Stromal cell of bone marrow (primary cell): ENCODE data around the gene SYCP1.
"Not testable (repeated sequence)": the region's sequence is repeated elsewhere in the genome, so short reads cannot be mapped to it uniquely, and the experiment has no call there.

ENCODE experiments used
- DNase-seq: peaks from one replicate; pipeline ENCODE4 v3.0.0-alpha.2; 2012; ENCODE audit warnings: low read depth

Gene SYCP1, protein sequence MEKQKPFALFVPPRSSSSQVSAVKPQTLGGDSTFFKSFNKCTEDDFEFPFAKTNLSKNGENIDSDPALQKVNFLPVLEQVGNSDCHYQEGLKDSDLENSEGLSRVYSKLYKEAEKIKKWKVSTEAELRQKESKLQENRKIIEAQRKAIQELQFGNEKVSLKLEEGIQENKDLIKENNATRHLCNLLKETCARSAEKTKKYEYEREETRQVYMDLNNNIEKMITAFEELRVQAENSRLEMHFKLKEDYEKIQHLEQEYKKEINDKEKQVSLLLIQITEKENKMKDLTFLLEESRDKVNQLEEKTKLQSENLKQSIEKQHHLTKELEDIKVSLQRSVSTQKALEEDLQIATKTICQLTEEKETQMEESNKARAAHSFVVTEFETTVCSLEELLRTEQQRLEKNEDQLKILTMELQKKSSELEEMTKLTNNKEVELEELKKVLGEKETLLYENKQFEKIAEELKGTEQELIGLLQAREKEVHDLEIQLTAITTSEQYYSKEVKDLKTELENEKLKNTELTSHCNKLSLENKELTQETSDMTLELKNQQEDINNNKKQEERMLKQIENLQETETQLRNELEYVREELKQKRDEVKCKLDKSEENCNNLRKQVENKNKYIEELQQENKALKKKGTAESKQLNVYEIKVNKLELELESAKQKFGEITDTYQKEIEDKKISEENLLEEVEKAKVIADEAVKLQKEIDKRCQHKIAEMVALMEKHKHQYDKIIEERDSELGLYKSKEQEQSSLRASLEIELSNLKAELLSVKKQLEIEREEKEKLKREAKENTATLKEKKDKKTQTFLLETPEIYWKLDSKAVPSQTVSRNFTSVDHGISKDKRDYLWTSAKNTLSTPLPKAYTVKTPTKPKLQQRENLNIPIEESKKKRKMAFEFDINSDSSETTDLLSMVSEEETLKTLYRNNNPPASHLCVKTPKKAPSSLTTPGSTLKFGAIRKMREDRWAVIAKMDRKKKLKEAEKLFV

DNA sequence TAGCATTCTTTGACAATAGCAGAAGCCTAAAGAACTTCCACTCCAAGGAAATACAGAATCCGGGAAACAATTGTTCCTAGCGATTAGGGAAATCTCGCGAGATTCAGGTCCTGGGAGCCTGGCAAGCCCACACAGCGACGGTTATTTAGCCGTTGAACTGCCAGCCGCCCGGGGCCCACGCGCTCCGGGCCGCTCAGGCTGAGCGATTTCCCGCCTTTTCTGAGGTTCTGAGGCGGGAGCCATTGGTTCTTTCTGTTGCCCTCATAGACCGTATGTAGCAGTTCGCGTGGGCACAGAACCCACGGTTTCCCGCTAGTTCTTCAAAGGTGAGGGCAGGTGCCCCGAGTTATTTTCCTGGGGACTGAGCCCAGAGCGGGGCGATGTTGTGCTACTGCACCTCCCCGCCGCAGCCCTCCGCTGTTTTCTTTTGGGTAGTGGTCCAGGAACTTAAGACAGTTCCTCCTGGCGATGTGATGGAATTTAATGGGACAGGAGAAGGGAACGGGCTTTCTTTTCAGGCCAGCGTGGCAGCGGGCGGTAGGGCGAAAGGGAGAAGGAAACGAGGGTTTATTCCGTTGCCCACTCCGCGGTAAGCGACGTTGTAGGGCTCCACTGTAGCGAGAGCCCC, at the start of gene SYCP1:
TSS of gene SYCP1 (plus strand) at position 171 of the 628 bp plus-strand sequence. CDS start 602 bp downstream, outside the sequence.
- no peak for DNase-seq

DNA sequence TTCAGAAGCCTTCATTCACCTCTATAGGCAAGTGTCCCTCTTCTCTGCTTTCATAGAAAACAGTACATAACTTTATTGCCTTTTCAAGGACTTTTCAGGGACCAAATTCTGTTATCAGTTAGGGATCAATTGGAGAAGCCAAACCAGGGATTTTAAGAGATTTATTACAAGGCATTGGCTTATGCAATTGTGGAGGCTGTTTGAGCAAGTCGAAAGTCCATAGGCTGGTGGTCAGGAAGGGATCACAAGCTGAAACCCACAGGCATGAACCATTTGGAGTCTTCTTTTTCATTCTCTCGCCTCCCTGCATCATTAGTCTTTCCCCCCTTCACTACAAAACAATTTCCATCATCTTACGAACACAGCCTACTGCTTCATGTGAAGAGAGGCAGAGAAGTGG, 34.8 kb upstream of the SYCP1 start:
- DNase-seq, result no peak

DNA sequence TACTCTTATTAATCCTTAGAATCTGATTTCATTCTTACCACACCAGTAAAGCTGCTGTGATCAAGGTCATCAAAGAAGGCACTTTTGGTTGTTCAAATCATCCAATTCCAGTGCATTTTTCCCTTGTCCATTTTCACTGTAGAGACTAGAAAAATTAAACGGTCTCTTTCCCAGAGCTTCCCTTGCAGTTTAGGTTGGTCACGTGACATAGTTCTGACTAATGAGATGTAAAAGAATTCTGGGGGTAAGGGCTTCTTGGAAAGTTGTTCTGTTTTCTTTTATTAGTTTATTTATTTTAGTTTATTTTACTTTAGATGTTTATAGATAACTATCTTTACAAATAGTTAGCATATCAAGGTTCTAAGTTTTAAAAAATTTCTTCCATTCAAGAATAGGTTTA, 34.3 kb upstream of the SYCP1 start:
- no peak for DNase-seq

DNA sequence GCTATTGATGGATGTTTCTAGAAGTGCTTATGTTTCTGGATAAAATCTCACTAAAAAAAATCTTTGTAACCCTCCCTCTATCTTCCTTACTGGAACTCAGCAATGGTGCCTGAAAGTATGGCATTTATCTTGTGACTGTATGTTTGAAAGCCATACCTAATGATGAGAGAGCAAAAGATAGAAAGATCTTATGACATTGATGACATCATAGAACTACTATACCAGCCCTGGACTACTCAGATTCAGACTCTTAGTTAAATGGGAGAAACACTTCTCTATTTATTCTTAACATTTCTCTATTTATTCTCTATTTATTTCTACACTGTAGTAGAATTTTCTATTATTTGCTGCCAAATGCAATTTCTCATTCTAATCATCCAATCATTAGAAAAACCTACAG, 32.7 kb upstream of the SYCP1 start:
- DNase-seq, result no peak

DNA sequence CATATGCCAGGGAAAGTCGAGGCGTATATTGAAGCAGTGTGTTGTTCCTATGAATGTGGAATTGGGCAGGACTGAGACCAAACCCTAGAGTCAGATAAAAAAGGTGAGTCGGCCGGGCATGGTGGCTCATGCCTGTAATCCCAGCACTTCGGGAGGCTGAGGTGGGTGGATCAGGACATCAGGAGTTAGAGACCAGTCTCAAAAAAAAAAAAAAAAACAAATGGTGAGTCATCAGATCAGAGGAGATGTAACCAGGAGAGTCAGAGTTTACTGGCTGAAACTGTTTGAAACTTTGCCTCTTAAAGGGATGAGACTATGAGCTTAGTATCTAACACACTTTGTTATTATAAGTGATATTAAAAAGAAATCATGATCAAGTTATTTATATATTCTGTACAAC, 26.4 kb upstream of the SYCP1 start:
- DNase-seq, result no peak

DNA sequence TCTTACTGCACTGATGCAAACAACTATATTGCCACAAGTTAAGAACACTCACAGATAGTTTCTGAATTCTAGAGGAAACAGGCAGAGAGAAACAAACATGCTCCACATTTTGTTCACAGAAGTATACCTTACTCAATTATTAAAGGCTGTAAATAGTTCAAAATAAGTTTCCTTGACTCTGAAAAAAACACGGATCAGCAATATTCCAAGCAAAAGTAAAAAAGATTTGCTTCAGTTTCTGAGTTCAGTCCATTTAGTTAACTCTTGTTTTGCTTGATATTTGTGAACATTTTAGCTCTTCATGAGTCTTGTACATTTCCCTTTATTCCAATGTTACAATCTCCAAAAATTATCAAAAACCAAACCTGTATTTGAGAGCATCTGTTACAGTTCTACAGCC, 24.6 kb upstream of the SYCP1 start:
- not testable (repeated sequence) for DNase-seq

DNA sequence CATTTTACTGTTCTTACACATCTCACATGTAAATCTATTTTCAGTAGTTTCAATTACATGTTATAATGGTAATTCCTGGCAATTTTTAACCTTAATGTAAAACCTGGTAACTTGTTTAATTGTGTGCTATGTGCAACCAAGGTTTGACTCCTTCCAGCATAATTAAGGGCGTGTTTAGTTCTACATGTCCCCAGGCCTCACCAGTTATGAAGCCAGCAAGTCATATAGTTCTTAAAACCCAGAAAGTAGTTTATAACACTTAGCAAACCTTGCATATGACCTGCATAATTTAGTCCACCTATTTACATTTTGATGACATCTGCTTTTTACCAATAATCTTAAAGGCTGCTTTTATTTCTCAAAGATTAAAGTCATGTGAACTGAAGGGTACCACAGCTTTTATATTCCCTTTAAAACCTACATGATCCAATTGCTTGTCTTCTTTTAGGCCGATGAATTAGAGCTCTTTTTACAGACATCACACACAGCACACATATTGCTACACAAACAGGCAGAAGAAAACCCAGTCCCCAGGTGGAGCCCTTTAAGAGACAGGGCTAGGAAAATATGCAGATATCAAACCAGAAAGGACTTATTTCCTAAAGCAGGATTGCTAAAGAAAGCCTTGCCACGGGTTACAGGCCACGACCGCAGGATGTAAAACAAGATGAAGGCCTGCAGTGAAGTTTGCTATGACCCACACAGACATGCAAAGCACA, 23.2 kb upstream of the SYCP1 start:
- DNase-seq, result no peak

DNA sequence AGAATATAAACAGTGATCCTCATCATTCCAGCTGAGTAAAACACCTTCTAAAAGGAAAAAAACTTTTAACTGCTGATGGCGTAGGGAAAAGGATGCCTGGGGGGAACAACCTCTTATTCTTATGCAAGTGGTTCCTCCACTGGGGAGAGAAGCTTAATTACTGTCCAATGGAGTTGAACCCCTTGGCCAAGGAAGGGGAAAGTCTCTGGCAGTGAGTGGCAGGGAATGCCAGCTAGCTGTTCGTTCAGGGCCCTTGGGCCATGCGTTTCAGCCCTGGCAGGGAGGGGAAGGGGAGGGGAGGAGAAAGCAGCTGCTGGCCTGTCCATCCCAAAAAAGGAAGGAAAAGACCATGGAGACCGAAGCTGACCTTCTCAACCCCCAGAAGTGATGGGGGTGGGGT, 22.6 kb upstream of the SYCP1 start:
- no peak for DNase-seq

DNA sequence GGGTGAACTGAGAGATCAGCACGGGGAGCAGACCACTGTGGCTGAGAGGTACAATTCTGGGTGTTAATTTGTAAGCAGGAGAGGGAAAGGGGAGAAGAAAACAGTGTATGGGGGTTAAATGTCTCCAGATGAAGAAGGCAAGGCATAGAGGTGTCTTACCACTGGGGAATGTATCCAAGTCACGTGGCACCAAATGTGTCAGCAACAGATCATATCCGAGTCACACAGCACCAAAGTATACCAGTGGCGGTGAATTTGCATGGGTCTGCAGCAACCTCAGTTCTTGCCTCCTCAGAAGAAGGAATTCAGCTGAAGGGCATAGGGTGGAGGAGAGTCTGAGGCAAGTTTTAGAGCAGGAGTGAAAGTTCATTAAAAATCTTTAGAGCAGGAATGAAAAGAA, 21.2 kb upstream of the SYCP1 start:
- DNase-seq, result no peak

DNA sequence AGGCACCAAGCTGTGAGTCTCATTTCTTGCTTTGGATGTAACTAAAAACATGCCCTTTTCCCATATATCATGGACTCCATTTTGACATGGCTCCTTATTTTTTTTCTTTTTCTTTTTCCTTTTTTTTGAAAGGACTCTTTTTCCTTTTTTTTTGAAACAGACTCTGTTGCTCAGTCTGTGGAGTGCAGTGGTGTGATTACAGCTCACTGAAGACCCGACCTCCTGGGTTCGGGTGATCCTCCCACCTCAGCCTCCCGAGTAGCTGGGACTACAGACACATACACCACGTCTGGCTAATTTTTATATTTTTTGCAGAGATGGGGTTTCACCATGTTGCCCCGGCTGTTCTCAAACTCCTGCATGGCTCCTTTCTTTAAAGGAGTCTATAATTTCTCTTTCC, 10.4 kb upstream of the SYCP1 start:
- DNase-seq, result no peak

DNA sequence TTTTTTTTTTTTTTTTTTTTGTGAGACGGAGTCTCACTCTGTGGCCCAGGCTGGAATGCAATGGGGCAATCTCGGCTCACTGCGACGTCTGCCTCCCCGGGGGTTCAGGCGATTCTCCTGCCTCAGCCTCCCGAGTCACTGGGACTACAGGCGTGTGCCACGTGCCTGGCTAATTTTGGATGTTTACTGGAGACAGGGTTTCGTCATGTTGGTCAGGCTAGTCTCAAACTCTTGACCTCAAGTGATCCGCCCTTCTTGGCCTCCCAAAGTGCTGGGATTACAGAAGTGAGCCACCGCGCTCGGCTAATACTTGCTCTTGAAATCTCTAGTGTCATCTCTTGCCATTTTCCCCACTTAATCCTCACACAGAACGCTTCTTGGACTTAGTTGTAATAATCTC, 1.1 kb upstream of the SYCP1 start:
- no peak for DNase-seq

DNA sequence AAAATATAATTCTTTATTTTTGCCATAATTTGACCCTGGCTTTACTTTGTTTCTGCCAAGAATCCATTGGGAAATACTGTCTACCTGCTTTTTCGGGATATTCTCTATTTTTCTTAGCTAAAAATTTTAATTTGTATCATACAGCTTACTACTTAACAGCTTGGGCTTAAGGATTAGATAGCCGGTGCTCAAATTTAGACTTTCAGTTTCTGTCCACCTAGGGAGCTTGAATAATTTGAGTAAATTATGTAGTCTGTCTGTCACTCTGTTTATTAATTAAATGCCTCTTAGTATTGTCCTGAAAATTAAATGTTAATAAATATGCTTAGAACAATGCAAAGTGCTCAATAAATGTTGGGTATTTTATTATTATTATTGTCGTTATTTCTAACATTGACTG, 6.7 kb downstream of the SYCP1 start:
- no peak for DNase-seq

DNA sequence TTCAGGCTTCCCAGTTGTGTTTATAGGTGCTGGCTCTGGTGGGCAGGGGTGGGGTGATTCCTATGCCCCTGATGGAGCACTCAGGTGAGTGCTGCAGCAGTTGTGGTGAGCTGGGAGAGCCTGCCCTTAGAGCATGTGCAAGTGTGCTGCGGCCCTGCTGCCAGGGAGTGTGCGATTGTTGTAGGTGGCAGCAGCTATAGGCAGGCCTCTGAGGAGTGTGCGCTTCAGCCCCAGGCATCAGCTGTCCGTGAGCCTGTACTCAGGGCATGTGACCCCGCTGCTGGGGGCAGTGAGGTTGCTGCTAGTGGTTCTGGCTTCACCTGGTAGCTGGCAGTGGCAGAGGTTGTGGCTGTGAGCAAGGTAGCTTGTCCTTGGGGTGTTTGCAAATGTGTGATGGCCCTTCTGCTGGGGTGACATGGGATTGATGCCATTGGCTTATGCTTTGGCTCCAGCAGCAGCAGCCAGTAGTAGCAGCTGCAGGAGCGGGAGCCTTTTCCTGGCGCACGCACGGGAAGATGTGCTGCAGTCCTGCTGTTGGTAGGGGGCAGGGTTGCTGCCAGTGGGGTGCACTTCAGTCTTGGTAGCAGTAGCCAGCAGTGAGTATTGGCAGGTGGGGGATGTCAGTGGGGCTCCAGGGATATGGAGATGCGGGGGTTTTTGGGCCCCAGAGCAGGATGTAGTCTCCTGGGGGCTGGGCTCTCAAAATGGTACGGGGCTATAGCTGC, 37.7 kb downstream of the SYCP1 start:
- no peak for DNase-seq

DNA sequence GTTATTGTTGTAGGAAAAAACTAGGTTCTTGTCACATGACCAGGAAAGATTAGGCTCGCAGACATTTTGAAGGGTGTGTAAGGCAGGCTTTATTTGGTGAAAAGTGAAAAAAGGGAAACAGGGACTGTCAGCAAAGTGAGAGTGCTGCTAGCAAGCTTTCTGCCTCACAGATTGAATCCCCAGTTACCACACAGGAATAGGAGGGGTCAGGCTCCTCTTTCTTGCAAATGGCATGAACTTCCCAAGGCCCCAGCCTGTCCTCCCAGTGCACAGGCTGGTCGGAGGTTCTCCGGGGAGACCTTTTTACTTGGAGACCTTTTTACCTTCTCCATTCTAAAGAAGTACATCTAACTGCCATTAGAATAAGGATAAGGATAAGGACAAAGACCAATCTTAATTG, 42.1 kb downstream of the SYCP1 start:
- DNase-seq, result no peak

DNA sequence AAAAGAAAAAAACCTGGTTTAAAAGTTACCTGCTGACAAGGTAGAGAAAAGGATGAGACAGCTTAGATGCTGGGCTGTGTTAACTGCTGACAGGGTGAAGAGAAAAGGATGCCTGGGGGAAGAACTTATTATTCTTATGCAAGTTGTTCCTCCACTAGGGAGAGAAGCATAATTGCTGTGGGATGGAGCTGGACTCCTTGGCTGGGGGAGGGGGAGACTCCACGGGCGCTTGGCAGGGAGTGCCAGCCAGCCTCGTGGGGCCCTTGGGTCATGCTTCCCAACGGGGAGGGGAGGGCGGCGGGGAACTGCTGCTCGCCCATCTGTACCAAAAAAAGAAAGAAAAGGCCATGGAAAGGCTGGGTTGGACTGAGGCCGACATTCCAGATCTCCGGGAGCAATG, 47.2 kb downstream of the SYCP1 start:
- DNase-seq, result no peak

DNA sequence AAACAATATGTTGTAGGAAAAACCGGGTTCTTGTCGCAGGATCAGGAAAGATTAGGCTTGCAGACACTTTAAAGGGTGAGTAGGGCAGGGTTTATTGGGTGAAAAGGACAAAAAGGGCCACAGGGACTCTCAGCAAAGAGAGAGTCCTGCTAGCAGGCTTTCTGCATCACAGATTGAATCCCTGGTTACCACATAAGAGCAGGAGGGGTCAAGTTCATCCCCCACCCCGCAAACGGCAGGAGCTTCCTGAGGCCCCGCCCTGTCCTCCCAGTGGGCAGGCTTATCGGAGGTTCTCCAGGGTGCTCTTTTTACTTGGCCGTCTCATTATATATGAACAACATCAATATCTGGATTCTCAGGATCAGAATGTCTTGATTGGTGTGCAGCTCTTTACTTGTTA, 47.7 kb downstream of the SYCP1 start:
- DNase-seq, result no peak

DNA sequence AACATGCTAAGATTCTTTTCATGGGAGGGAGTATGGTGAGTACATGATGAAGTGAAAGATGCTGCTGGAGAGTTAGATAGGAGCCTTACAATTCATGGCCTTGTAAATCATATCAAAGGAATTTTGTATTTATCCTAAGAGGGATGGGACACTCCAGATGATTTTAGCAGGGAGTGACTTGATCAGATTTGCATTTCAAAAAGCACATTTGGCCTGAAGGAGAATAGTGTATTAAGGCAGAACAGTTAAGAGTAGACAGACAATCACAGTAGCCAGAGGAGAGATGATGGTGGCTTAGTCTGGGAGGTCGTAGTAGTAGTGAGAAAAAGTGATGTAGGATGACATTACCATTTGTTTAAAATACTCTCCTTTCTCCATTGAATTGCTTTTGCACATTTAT, 48.8 kb downstream of the SYCP1 start:
- DNase-seq, result no peak

DNA sequence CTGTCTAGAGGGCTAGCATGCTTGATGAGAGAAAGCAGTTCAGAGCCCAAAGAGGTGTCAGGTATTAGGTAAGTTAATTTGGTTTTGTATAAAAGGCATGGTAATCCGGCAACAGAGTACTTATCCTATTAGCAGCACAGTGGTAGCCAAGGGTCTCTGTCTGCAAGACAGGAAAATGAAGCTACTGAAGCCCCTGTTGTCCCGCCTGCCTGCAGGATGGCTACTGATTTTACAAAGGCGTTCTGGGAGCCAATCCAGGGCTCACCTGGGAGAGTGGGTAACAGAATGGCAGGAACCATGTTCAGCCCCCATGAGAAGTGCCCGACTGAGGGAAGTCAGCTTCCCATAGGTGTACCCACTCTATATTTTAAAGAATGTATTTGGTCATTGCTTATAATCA, 61.1 kb downstream of the SYCP1 start:
- not testable (repeated sequence) for DNase-seq

DNA sequence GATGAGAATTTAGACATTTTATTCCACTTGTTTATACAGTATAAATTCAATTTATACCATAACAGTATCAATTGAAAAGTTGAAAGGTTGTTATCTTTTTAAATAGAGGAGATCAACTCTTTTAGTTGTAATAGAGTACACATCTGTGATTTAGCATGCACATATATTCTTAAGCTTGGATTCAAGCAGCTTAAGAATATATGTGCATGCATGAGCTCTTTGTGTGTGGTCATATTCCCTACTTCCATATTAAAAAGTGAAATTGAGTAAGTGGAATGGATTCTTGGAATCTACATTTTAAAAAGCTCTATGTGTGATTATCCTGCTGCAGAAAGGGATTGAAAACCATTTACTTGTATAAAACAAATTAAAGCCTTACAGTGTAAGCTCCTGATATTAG, 71.9 kb downstream of the SYCP1 start:
- no peak for DNase-seq

DNA sequence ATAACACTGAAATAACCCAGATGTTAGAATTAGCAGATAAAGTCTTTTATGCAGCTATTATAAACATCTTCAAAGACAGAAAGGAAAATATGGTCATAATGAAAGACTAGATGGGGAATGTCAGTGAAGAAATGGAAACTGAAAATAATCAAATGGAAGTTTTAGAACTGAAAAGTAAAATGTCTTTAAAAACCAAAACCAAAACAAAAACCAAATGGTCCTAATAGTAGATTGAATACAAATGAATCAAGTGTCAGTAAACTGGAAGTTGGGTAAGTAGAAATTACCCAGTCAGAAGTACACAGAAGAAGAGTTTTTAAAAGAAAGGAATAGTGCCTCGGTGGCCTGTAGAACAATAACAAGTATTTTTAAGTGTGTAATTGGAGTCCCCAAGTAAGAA, 72.7 kb downstream of the SYCP1 start:
- no peak for DNase-seq

DNA sequence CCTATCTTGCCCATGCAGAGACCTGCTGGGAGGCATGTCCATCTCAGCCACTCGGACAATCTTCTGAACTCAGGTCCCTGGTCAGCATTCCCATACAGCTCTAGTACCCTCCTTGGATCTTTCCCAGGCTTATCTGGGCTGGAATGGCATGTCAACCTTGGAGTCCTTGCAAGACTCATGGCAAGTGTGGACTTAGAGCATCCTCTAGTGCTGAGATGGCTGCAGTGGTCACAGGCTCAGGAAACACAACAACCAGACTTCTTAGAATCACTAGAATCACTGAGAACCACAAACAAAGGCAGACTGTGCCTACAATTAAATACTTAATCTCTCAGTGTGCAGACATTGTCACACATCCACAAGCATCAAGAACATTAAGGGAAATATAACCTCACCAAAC, 101.9 kb downstream of the SYCP1 start:
- DNase-seq, result no peak
